ENCODE data around the gene BRSK2. TPM values are rescaled to one million over a fixed set of nuclear protein-coding genes. Genes with fewer than 3 reads are reported as not detected.

Gene BRSK2
- total and polyA plus RNA-seq, 2 experiments from 2014 or later = 4.7 to 13.6 TPM

DNA sequence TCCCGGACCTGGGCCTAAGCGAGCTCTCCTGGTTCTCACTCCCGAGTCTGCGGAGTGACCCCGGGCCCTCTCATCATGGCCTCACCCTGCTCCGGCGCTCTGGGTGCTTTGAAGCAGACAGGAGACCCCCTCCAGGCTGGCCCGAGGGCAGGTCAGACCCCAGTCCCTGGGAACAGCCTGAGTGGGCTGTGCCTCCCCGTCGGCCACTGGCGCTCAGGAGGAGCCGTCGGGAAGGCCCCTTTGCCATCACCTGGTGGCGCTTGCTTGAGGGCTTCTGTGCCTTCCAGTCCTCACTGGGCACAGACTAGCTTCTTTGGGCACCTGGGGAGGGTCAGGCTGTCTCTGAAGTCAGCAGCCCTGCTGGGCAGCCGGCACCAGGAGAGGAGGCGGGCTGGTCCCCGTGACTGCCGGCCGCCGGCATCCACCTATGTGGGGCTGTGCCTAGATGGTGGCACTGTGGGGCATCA, 6.7 kb downstream of the BRSK2 start:
- no peaks in the 10 kb centered on the region for H3K36me3 ChIP-seq (replicated peaks; ENCODE audit: insufficient read depth, low read depth)
- peaks cover 2% of the 10 kb centered on the region for H3K79me2 ChIP-seq
- peaks cover 1% of the 10 kb centered on the region for H3K4me1 ChIP-seq (ENCODE audit: insufficient read depth)
- H2AFZ ChIP-seq = no peak overlapping the region
- peaks cover 4% of the 10 kb centered on the region for H4K20me1 ChIP-seq (ENCODE audit: insufficient read depth, poor library complexity, severe bottlenecking)
- no peak overlapping the region for H3K4me3 ChIP-seq
- whole genome bisulfite sequencing (ENCODE audit: low lambda C conversion rate, missing lambda C conversion rate) = 90% methylated on average over 20 of the region's 20 CpGs
- DNase-seq (ENCODE audit: low spot score) = no peak
- H3K4me2 ChIP-seq = no peak overlapping the region
- TF ChIP-seq EZH2 (IDR thresholded peaks at IDR 0.05; ENCODE audit: borderline replicate concordance) (no peak), EZH2phosphoT487 (IDR thresholded peaks at IDR 0.05; ENCODE audit: low read depth, severe bottlenecking, unreplicated experiment) (no peak)
- TF ChIP-seq, protein P1, sequence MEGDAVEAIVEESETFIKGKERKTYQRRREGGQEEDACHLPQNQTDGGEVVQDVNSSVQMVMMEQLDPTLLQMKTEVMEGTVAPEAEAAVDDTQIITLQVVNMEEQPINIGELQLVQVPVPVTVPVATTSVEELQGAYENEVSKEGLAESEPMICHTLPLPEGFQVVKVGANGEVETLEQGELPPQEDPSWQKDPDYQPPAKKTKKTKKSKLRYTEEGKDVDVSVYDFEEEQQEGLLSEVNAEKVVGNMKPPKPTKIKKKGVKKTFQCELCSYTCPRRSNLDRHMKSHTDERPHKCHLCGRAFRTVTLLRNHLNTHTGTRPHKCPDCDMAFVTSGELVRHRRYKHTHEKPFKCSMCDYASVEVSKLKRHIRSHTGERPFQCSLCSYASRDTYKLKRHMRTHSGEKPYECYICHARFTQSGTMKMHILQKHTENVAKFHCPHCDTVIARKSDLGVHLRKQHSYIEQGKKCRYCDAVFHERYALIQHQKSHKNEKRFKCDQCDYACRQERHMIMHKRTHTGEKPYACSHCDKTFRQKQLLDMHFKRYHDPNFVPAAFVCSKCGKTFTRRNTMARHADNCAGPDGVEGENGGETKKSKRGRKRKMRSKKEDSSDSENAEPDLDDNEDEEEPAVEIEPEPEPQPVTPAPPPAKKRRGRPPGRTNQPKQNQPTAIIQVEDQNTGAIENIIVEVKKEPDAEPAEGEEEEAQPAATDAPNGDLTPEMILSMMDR (IDR thresholded peaks at IDR 0.05; ENCODE audit: poor library complexity) = no peak
- H3K27ac ChIP-seq = no peak overlapping the region
- no peaks in the 10 kb centered on the region for H3K9me3 ChIP-seq (ENCODE audit: low read depth)
- H3K27me3 ChIP-seq = peaks cover 10% of the 10 kb centered on the region
- no peaks in the 10 kb centered on the region for H3K9me2 ChIP-seq (replicated peaks; ENCODE audit: insufficient read depth)

DNA sequence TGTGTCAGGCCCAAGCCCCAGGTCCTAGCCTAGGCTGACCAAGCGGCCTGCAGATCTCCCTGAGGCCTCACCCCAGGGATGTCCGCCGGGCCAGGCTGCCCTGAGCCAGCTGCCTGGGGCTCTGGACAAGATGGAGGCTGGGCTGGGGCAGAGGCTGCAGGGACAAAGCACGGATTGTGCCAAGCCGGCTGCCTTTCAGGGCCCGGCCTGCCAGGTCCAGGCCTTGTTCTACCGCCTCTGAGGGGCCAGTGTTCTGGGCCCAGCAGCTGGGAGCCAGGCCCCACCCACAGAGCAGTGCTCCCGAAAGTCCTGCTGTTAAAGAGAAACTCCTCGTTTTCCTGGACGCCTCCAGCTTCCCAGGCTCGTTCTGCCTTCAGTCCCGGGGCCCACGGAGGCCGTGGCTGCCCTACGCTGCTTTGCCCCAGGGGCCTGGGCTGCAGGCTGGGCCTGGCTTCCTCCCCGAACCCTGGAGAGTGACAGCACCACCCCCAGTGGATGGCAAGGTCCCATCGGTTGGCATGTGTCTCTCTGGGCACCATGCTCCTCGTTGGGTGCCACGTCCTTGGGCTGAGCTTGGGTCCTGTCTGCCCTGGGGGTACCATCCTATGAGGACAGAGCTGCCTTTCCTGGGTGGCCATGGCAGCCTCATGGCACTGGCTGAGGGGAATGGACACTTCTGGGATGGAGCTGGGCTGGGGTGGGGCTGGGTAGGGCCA, 7.6 kb downstream of the BRSK2 start:
- no peak overlapping the region for H2AFZ ChIP-seq
- no peaks in the 10 kb centered on the region for H3K36me3 ChIP-seq (replicated peaks; ENCODE audit: insufficient read depth, low read depth)
- H3K27ac ChIP-seq = no peak overlapping the region
- no peak overlapping the region for H3K4me2 ChIP-seq
- WGBS (ENCODE audit: low lambda C conversion rate, missing lambda C conversion rate) = 86% methylated on average over 18 of the region's 19 CpGs
- H3K79me2 ChIP-seq = no peaks in the 10 kb centered on the region
- H3K4me1 ChIP-seq (ENCODE audit: insufficient read depth) = peaks cover 2% of the 10 kb centered on the region
- no peaks in the 10 kb centered on the region for H3K9me3 ChIP-seq (ENCODE audit: low read depth)
- peaks cover 5% of the 10 kb centered on the region for H4K20me1 ChIP-seq (ENCODE audit: insufficient read depth, poor library complexity, severe bottlenecking)
- TF ChIP-seq EZH2 (IDR thresholded peaks at IDR 0.05; ENCODE audit: borderline replicate concordance) (no peak), EZH2phosphoT487 (IDR thresholded peaks at IDR 0.05; ENCODE audit: low read depth, severe bottlenecking, unreplicated experiment) (no peak)
- TF ChIP-seq, protein P1 (IDR thresholded peaks at IDR 0.05; ENCODE audit: poor library complexity) = no peak
- peaks cover 1% of the 10 kb centered on the region for H3K27me3 ChIP-seq
- no peaks in the 10 kb centered on the region for H3K9me2 ChIP-seq (replicated peaks; ENCODE audit: insufficient read depth)
- DNase-seq (ENCODE audit: low spot score) = no peak
- H3K4me3 ChIP-seq = no peak overlapping the region

DNA sequence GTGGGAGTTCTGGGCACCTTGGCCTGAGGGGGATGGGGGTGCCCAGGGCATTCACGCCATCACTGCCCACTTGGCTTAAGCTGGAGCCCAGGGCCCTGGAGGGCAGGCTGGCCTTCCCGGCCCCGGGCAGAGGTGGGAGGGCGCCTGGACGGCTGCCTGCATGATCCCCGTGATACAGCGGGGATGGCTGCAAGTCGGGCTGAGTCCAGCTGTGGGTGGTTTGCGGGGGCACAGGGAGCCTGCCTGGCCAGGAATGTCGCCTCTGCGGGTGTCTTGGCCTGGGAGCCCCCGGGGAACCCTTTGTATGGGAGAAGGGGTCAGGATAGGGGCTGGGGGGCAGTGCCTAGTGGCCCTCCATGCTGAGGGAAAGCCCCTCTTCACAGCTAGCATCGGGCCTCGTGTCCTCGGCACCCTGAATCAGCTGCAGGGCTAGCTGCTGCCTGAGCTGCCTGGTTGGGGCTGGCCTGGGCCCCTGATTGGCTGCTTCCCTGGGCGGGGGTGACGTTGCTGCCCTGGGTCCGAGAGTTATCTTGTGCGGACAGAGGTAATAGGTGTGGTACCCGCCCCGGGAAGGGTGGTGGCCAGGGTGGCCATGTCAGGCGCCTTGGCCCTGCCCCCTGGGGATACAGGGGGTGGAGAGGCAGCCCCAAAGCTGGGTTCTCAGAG, 8.3 kb downstream of the BRSK2 start:
- H3K9me3 ChIP-seq (ENCODE audit: low read depth) = no peaks in the 10 kb centered on the region
- H3K27ac ChIP-seq = no peak overlapping the region
- H3K4me3 ChIP-seq = no peak overlapping the region
- no peaks in the 10 kb centered on the region for H3K79me2 ChIP-seq
- no peaks in the 10 kb centered on the region for H3K36me3 ChIP-seq (replicated peaks; ENCODE audit: insufficient read depth, low read depth)
- TF ChIP-seq EZH2phosphoT487 (IDR thresholded peaks at IDR 0.05; ENCODE audit: low read depth, severe bottlenecking, unreplicated experiment) (no peak), EZH2 (IDR thresholded peaks at IDR 0.05; ENCODE audit: borderline replicate concordance) (no peak)
- TF ChIP-seq, protein P1 (IDR thresholded peaks at IDR 0.05; ENCODE audit: poor library complexity) = no peak
- H3K27me3 ChIP-seq = no peaks in the 10 kb centered on the region
- peaks cover 5% of the 10 kb centered on the region for H4K20me1 ChIP-seq (ENCODE audit: insufficient read depth, poor library complexity, severe bottlenecking)
- no peak for DNase-seq (ENCODE audit: low spot score)
- no peaks in the 10 kb centered on the region for H3K9me2 ChIP-seq (replicated peaks; ENCODE audit: insufficient read depth)
- no peak overlapping the region for H3K4me2 ChIP-seq
- peaks cover 2% of the 10 kb centered on the region for H3K4me1 ChIP-seq (ENCODE audit: insufficient read depth)
- H2AFZ ChIP-seq = no peak overlapping the region
- 88% methylated on average over 15 of the region's 22 CpGs for WGBS (ENCODE audit: low lambda C conversion rate, missing lambda C conversion rate)
